ENCODE measurements around the gene SUSD1.

SUSD1 gene

GRCh38 chr9:112025850-112026249, 149.2 kb downstream of the SUSD1 start (continued):
- TF ChIP-seq REST (tag by site-specific recombination; IDR thresholded peaks at IDR 0.05) (no peak), ZNF311 (tag by site-specific recombination; IDR thresholded peaks at IDR 0.05; ENCODE audit: borderline replicate concordance) (no peak), ZNF221 (tag by site-specific recombination; IDR thresholded peaks at IDR 0.05; ENCODE audit: borderline replicate concordance) (no peak)

DNA sequence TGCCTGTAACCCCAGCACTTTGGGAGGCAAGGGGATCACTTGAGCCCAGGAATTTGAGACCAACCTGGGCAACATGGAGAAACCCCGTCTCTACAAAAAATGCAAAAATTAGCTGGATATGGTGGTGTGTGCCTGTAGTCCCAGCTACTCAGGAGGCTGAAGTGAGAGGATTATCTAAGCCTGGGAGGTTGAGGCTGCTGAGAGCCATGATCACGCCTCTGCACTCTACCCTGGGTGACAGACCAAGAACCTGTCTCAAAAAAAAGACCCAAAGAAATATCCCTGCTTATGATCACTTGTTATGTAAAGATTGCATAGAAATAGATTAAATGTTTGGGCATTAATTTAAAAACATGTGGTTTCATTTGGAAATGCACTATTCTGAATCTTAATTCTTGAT, 153.4 kb downstream of the SUSD1 start:
- no peaks in the 10 kb centered on the region for H3K9me3 ChIP-seq (ENCODE audit: control insufficient read depth, insufficient read depth, low read depth, low read length)
- no peak overlapping the region for H3K4me3 ChIP-seq (ENCODE audit: low read depth, low read length)
- ChIA-PET POLR2A (interaction anchor here (1.4 kb wide), 1 partner anchor 125 kb away, joined by 5 read pairs; the partner anchor contains the start of gene UGCG), CTCF (interaction anchor here (0.7 kb wide), 1 partner anchor 423 kb away, joined by 3 read pairs; no protein-coding TSS in a partner anchor)
- H3K27ac ChIP-seq (ENCODE audit: extremely low read depth, low read depth, low read length), result no peak overlapping the region
- H3K36me3 ChIP-seq (ENCODE audit: control insufficient read depth in 2 of 2, insufficient read depth in 1 of 2, low read length in 2 of 2), result no peaks in the 10 kb centered on the region
- TF ChIP-seq TRIM28 (IDR thresholded peaks at IDR 0.05; ENCODE audit: borderline replicate concordance, low read length), result no peak
- TF ChIP-seq, protein P1, sequence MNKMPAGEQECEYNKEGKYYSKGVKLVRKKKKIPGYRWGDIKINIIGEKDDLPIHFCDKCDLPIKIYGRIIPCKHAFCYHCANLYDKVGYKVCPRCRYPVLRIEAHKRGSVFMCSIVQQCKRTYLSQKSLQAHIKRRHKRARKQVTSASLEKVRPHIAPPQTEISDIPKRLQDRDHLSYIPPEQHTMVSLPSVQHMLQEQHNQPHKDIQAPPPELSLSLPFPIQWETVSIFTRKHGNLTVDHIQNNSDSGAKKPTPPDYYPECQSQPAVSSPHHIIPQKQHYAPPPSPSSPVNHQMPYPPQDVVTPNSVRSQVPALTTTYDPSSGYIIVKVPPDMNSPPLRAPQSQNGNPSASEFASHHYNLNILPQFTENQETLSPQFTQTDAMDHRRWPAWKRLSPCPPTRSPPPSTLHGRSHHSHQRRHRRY (tag by site-specific recombination; IDR thresholded peaks at IDR 0.05), result no peak
- TF ChIP-seq SCRT2 (tag by site-specific recombination; IDR thresholded peaks at IDR 0.05), result no peak
- TF ChIP-seq ZNF169 (tag by site-specific recombination; IDR thresholded peaks at IDR 0.05), result no peak
- no peak for TF ChIP-seq YY1 (tag by site-specific recombination; IDR thresholded peaks at IDR 0.05)
- no peak for TF ChIP-seq ZBTB26 (tag by site-specific recombination; optimal IDR thresholded peaks at IDR 0.05)
- no peak for TF ChIP-seq ZNF19 (tag by site-specific recombination; IDR thresholded peaks at IDR 0.05; ENCODE audit: low read depth)
- TF ChIP-seq ZNF350 (tag by site-specific recombination; IDR thresholded peaks at IDR 0.05), result no peak
- no peak for TF ChIP-seq ZNF148 (tag by site-specific recombination; IDR thresholded peaks at IDR 0.05; ENCODE audit: borderline replicate concordance)
- no peaks in the 10 kb centered on the region for H3K4me1 ChIP-seq (ENCODE audit: control insufficient read depth, insufficient read depth, low read length)

- CTCF ChIA-PET, result interaction anchor here (0.6 kb wide), 1 partner anchor 249 kb away, joined by 3 read pairs; no protein-coding TSS in a partner anchor
- no peak overlapping the region for H3K4me3 ChIP-seq (ENCODE audit: low read depth, low read length)
- H3K36me3 ChIP-seq (ENCODE audit: control insufficient read depth in 2 of 2, insufficient read depth in 1 of 2, low read length in 2 of 2), result no peaks in the 10 kb centered on the region
- H3K4me1 ChIP-seq (ENCODE audit: control insufficient read depth, insufficient read depth, low read length), result no peaks in the 10 kb centered on the region
- POLR2A ChIA-PET, result interaction anchor here (1.4 kb wide), 1 partner anchor 125 kb away, joined by 5 read pairs; the partner anchor contains the start of gene UGCG
- TF ChIP-seq OSR2 (tag by site-specific recombination; IDR thresholded peaks at IDR 0.05) (no peak), KLF1 (tag by site-specific recombination; IDR thresholded peaks at IDR 0.05) (no peak), ZNF202 (tag by site-specific recombination; IDR thresholded peaks at IDR 0.05; ENCODE audit: borderline replicate concordance) (no peak), ZNF362 (tag by site-specific recombination; IDR thresholded peaks at IDR 0.05) (no peak), SP3 (tag by site-specific recombination; IDR thresholded peaks at IDR 0.05) (no peak), ZNF561 (tag by site-specific recombination; IDR thresholded peaks at IDR 0.05; ENCODE audit: borderline replicate concordance) (no peak), BCL11A (tag by site-specific recombination; IDR thresholded peaks at IDR 0.05; ENCODE audit: low read depth) (no peak)
- no peak overlapping the region for H3K27ac ChIP-seq (ENCODE audit: extremely low read depth, low read depth, low read length)
- H3K9me3 ChIP-seq (ENCODE audit: control insufficient read depth, insufficient read depth, low read depth, low read length), result no peaks in the 10 kb centered on the region
These were observed 154.2 kb downstream of the SUSD1 start for GRCh38 chr9:112020680-112021596.

Data from HEK293 (cell line).